Measurements from ENCODE around the gene MYT1. TPM values are rescaled to one million over a fixed set of nuclear protein-coding genes. Genes with fewer than 3 reads are reported as not detected.
A peak's percentile ranks its signal among the peaks of the same experiment; 100 is the strongest.

The MYT1 gene
- total RNA-seq, 2 donors from 2014 or later: 0.21 to 0.34 TPM

GRCh38 chr20:64222291-64222735, 58.1 kb downstream of the MYT1 start:
- intact Hi-C loops (cut with DNase I): no loop called here

GRCh38 chr20:64222851-64223525, 58.7 kb downstream of the MYT1 start:
- intact Hi-C loops (cut with DNase I): no loop called here
- DNase-seq (no peak), ATAC-seq (peak in 1 of 2 donors; percentile 14)

More at GRCh38 chr20:64222291-64222735, 58.1 kb downstream of the MYT1 start:
- ATAC-seq (peak in 1 of 2 donors; percentile 13), DNase-seq (no peak)

- DNase-seq (peak; percentile 44), ATAC-seq (peak; percentile 72 to 76)
- intact Hi-C loops (cut with DNase I): no loop called here
Measured at GRCh38 chr20:64223526-64224067, 59.3 kb downstream of the MYT1 start.

- ATAC-seq (peak; percentile 64 to 74), DNase-seq (no peak)
- intact Hi-C loops (cut with DNase I): no loop called here
Measured at GRCh38 chr20:64224351-64225170, 60.3 kb downstream of the MYT1 start.

GRCh38 chr20:64225171-64225595, 60.9 kb downstream of the MYT1 start:
- intact Hi-C loops (cut with DNase I): no loop called here
- DNase-seq: no peak
- no peak for ATAC-seq

- no peak for DNase-seq
- ATAC-seq: no peak
Measured at GRCh38 chr20:64225828-64226598, 61.8 kb downstream of the MYT1 start.

GRCh38 chr20:64226686-64227580, 62.7 kb downstream of the MYT1 start:
- intact Hi-C loops (cut with DNase I): no loop called here
- no peak for ATAC-seq
- no peak for DNase-seq

More at GRCh38 chr20:64225828-64226598, 61.8 kb downstream of the MYT1 start:
- intact Hi-C loops (cut with DNase I): no loop called here

- intact Hi-C loops (cut with DNase I): no loop called here
- ATAC-seq: no peak
- DNase-seq: no peak
Measured at GRCh38 chr20:64228086-64228653, 63.9 kb downstream of the MYT1 start.

GRCh38 chr20:64228751-64229506, 64.7 kb downstream of the MYT1 start:
- DNase-seq (no peak), ATAC-seq (no peak)
- intact Hi-C loops (cut with DNase I): no loop called here

- intact Hi-C loops (cut with DNase I): no loop called here
- no peak for ATAC-seq
- no peak for DNase-seq
Measured at GRCh38 chr20:64229507-64230061, 65.3 kb downstream of the MYT1 start.

- ATAC-seq: no peak
- intact Hi-C loops (cut with DNase I): no loop called here
- no peak for DNase-seq
Measured at GRCh38 chr20:64230461-64231145, 66.4 kb downstream of the MYT1 start.

GRCh38 chr20:64231621-64232550, 67.6 kb downstream of the MYT1 start:
- DNase-seq (no peak), ATAC-seq (no peak)
- intact Hi-C loops (cut with DNase I): no loop called here

- DNase-seq (peak; percentile 51), ATAC-seq (peak; percentile 67 to 83)
- intact Hi-C loops (cut with DNase I): no loop called here
Measured at GRCh38 chr20:64232794-64233193, 68.5 kb downstream of the MYT1 start.

GRCh38 chr20:64233725-64234124, 69.5 kb downstream of the MYT1 start:
- intact Hi-C loops (cut with DNase I): no loop called here
- DNase-seq (peak; percentile 76), ATAC-seq (peak; percentile 91 to 93)

GRCh38 chr20:64234291-64234791, 70.1 kb downstream of the MYT1 start:
- peak; percentile 4 for DNase-seq
- intact Hi-C loops (cut with DNase I): no loop called here
- ATAC-seq: no peak
